Glutamatergic neuron (in vitro differentiated cells): ENCODE measurements around the gene C11orf91. TPM values are rescaled to one million over a fixed set of nuclear protein-coding genes. Genes with fewer than 3 reads are reported as not detected.

Experiments used
- DNase-seq: peaks from one replicate; pipeline ENCODE4 v3.0.0; 2022
- H3K27ac Mint-ChIP-seq: one replicate; pipeline ENCODE4 v1.8.0; 2020; ENCODE audit warnings: mild to moderate bottlenecking, mixed read lengths, inconsistent platforms; ENCODE audit not compliant: unreplicated experiment
- H3K27me3 Mint-ChIP-seq: one replicate; pipeline ENCODE4 v1.8.0; 2020; ENCODE audit warnings: mild to moderate bottlenecking, moderate library complexity, mixed read lengths, inconsistent platforms; ENCODE audit not compliant: unreplicated experiment
- H3K36me3 Mint-ChIP-seq: one replicate; pipeline ENCODE4 v1.8.0; 2020; ENCODE audit warnings: mild to moderate bottlenecking, mixed read lengths, inconsistent platforms; ENCODE audit not compliant: unreplicated experiment
- H3K4me1 Mint-ChIP-seq: one replicate; pipeline ENCODE4 v1.8.0; 2020; ENCODE audit warnings: mild to moderate bottlenecking, low read depth, mixed read lengths, inconsistent platforms; ENCODE audit not compliant: unreplicated experiment
- H3K4me3 Mint-ChIP-seq: one replicate; pipeline ENCODE4 v1.8.0; 2020; ENCODE audit warnings: mild to moderate bottlenecking, mixed read lengths, inconsistent platforms; ENCODE audit not compliant: unreplicated experiment
- H3K9me3 Mint-ChIP-seq: one replicate; pipeline ENCODE4 v1.8.0; 2020; ENCODE audit warnings: mild to moderate bottlenecking, moderate library complexity, mixed read lengths, inconsistent platforms; ENCODE audit not compliant: unreplicated experiment
- total RNA-seq: library from RNA; stranded (reverse); fragmentation: NEBNext Ultra II Directional; extraction: Animal tissue kit (Norgen Biotek cat#: 25700); gene quantifications from one replicate; pipeline ENCODE4 v1.2.1, GENCODE V29; 2021; ENCODE audit not compliant: unreplicated experiment
- TF ChIP-seq, protein P1 (sequence below): fragments of 200-600 bp; sonication (generic); IDR thresholded peaks from one replicate; pipeline ENCODE4 v1.5.0; 2021; ENCODE audit not compliant: partially characterized antibody, unreplicated experiment

Gene C11orf91
- total RNA-seq, 1 donor from 2014 or later = not detected

DNA sequence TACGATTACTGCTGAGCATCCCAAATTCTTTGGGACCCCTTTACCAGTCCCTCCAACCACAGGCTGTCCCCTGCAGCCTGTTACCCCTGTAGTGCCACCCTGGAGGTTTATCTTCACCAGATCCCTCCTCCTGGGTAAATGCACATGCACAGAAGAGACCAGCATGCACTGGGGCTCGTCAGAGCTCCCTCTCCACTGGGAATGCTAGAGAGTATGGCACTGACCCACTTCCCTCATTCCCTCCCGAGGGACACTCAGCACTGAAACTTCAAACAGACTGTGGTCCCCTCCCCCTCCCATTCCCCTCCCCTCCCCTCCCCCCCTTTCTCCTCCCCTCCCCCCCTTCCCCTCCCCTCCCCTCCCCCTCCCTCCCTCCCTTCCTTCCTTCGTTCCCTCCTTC is 49.1 kb downstream of the C11orf91 start:
- TF ChIP-seq, protein P1, sequence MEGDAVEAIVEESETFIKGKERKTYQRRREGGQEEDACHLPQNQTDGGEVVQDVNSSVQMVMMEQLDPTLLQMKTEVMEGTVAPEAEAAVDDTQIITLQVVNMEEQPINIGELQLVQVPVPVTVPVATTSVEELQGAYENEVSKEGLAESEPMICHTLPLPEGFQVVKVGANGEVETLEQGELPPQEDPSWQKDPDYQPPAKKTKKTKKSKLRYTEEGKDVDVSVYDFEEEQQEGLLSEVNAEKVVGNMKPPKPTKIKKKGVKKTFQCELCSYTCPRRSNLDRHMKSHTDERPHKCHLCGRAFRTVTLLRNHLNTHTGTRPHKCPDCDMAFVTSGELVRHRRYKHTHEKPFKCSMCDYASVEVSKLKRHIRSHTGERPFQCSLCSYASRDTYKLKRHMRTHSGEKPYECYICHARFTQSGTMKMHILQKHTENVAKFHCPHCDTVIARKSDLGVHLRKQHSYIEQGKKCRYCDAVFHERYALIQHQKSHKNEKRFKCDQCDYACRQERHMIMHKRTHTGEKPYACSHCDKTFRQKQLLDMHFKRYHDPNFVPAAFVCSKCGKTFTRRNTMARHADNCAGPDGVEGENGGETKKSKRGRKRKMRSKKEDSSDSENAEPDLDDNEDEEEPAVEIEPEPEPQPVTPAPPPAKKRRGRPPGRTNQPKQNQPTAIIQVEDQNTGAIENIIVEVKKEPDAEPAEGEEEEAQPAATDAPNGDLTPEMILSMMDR = no peak
- no peak for DNase-seq

GRCh38 chr11:33649944-33650343 is 50.7 kb downstream of the C11orf91 start:
- no peak overlapping the region for H3K4me3 Mint-ChIP-seq
- no peaks in the 10 kb centered on the region for H3K36me3 Mint-ChIP-seq
- no peaks in the 10 kb centered on the region for H3K4me1 Mint-ChIP-seq
- H3K9me3 Mint-ChIP-seq = peaks cover 2% of the 10 kb centered on the region
- TF ChIP-seq, protein P1 = no peak
- no peak overlapping the region for H3K27ac Mint-ChIP-seq
- no peak for DNase-seq
- H3K27me3 Mint-ChIP-seq = peaks cover 2% of the 10 kb centered on the region

More for the DNA sequence above, 49.1 kb downstream of the C11orf91 start:
- Mint-ChIP-seq H3K4me3 (no peak overlapping the region), H3K9me3 (peaks cover 3% of the 10 kb centered on the region), H3K4me1 (peaks cover 3% of the 10 kb centered on the region), H3K27ac (no peak overlapping the region), H3K27me3 (peaks cover 2% of the 10 kb centered on the region), H3K36me3 (no peaks in the 10 kb centered on the region)

Other genes with a start within 250 kb of the C11orf91 start
- gene CD59, start 35.6 kb upstream of the C11orf91 start, total RNA-seq = 105 TPM
- 30.5 TPM for gene FBXO3, start 73.7 kb upstream of the C11orf91 start, total RNA-seq
- 2.7 TPM for gene LMO2, start 191.2 kb upstream of the C11orf91 start, total RNA-seq